Esophagus muscularis mucosa (tissue), 3 donors: ENCODE data around the gene GATA3.

ENCODE experiments used
- POLR2A ChIP-seq: fragments of 450-650 bp; IDR thresholded peaks from one replicate; pipeline ENCODE4 v1.6.1; 2017; ENCODE audit warnings: antibody characterized with exemption, moderate library complexity, mild to moderate bottlenecking, low read depth
- TF ChIP-seq, protein P1 (sequence below), 3 experiments: fragments of 200-600 bp in 2 of 3; fragments of 450-650 bp in 1 of 3; sonication (generic) in 2 of 3; IDR thresholded peaks; one replicate each; pipeline ENCODE4 v1.5.1; 2017 to 2019; ENCODE audit warnings: antibody characterized with exemption in 3 of 3, mild to moderate bottlenecking in 2 of 3, moderate library complexity in 1 of 3

DNA sequence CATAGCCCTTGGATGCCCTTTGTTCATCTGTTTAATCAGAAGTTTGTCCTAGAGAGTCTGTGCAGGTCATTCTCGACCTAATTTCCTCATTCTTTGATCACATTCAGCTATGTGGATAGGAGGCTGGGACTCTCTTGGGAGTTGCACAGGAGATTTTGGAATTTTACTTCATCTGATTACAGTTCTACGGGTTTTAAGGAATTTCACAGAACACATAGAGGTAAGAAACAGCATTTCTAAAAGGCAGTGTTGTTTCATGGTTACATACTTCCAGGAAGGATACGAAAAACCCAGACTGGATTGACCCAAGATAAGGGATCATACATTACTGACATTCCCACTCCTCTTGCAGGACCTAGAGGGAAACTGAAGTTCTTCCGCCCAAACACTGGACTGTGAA, 45.9 kb downstream of the GATA3 start:
- TF ChIP-seq, protein P1, sequence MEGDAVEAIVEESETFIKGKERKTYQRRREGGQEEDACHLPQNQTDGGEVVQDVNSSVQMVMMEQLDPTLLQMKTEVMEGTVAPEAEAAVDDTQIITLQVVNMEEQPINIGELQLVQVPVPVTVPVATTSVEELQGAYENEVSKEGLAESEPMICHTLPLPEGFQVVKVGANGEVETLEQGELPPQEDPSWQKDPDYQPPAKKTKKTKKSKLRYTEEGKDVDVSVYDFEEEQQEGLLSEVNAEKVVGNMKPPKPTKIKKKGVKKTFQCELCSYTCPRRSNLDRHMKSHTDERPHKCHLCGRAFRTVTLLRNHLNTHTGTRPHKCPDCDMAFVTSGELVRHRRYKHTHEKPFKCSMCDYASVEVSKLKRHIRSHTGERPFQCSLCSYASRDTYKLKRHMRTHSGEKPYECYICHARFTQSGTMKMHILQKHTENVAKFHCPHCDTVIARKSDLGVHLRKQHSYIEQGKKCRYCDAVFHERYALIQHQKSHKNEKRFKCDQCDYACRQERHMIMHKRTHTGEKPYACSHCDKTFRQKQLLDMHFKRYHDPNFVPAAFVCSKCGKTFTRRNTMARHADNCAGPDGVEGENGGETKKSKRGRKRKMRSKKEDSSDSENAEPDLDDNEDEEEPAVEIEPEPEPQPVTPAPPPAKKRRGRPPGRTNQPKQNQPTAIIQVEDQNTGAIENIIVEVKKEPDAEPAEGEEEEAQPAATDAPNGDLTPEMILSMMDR (IDR thresholded peaks at IDR 0.05), result no peak
- no peak for TF ChIP-seq POLR2A
